OCI-LY3 (cell line): ENCODE data around the gene OR51V1.

Source experiments
- H2AFZ ChIP-seq: fragments of 200-600, 300-600 bp; shearing (Covaris generic); 2 replicates; pipeline ENCODE4 v1.6.0; 2014; ENCODE audit warnings: antibody characterized with exemption, low read depth, low read length
- H3K27ac ChIP-seq: fragments of 200-600, 300-600 bp; sonication (generic); 2 replicates; pipeline ENCODE4 v1.5.1; 2014; ENCODE audit warnings: mild to moderate bottlenecking, low read length, moderate library complexity, mixed read lengths
- H3K27me3 ChIP-seq: fragments of 200-600, 300-600 bp; sonication (generic); 2 replicates; pipeline ENCODE4 v1.6.1; 2014; ENCODE audit warnings: low read depth, low read length, mixed read lengths
- H3K36me3 ChIP-seq: fragments of 200-600, 300-600 bp; sonication (generic); replicated peaks from 2 replicates; pipeline ENCODE3; 2014; ENCODE audit warnings: low read depth, low read length, mixed read lengths
- H3K4me1 ChIP-seq: fragments of 300-600, 200-600 bp; sonication (generic); 2 replicates; pipeline ENCODE4 v1.6.1; 2014; ENCODE audit warnings: low read length, mixed read lengths
- H3K4me2 ChIP-seq: fragments of 200-600, 300-600 bp; sonication (generic); 2 replicates; pipeline ENCODE4 v1.6.1; 2014; ENCODE audit warnings: low read length, mixed read lengths
- H3K4me3 ChIP-seq: fragments of 300-600, 200-600 bp; sonication (generic); 2 replicates; pipeline ENCODE4 v1.5.1; 2014; ENCODE audit warnings: antibody characterized with exemption, mild to moderate bottlenecking, low read length, moderate library complexity
- H3K79me2 ChIP-seq: fragments of 300-600, 200-600 bp; shearing (Covaris generic); 2 replicates; pipeline ENCODE4 v1.6.1; 2014; ENCODE audit warnings: mild to moderate bottlenecking, low read length, mixed read lengths
- H3K9ac ChIP-seq: fragments of 300-600, 200-600 bp; shearing (Covaris generic); 2 replicates; pipeline ENCODE4 v1.6.0; 2014; ENCODE audit warnings: mild to moderate bottlenecking, low read length, moderate library complexity
- H3K9me3 ChIP-seq: fragments of 200-600, 300-600 bp; shearing (Covaris generic); 2 replicates; pipeline ENCODE4 v1.6.1; 2014; ENCODE audit warnings: low read length, mixed read lengths; ENCODE audit not compliant: insufficient read depth
- H4K20me1 ChIP-seq: fragments of 200-600, 300-600 bp; sonication (generic); 2 replicates; pipeline ENCODE4 v1.6.1; 2016; ENCODE audit warnings: low read length, mixed read lengths; ENCODE audit not compliant: insufficient read depth
- EZH2phosphoT487 ChIP-seq: fragments of 200-600 bp; shearing (Covaris generic); IDR thresholded peaks from 2 replicates; pipeline ENCODE4 v1.6.1; 2018; ENCODE audit warnings: antibody characterized with exemption, mixed run types, low read depth
- TF ChIP-seq, protein P1 (sequence below): fragments of 200-600, 300-600 bp; sonication (generic); IDR thresholded peaks from 2 replicates; pipeline ENCODE4 v1.5.1; 2014; ENCODE audit warnings: antibody characterized with exemption, low read length, low read depth

Gene OR51V1

DNA sequence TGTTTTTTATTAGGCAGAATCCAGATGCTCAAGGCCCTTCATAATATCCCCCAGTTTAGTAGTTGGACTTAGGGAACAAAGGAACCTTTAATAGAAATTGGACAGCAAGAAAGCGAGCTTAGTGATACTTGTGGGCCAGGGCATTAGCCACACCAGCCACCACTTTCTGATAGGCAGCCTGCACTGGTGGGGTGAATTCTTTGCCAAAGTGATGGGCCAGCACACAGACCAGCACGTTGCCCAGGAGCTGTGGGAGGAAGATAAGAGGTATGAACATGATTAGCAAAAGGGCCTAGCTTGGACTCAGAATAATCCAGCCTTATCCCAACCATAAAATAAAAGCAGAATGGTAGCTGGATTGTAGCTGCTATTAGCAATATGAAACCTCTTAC, 25.0 kb upstream of the OR51V1 start:
- Histone ChIP-seq H3K4me3 (no peak overlapping the region), H3K9ac (no peak overlapping the region), H3K79me2 (no peaks in the 10 kb centered on the region), H2AFZ (no peak overlapping the region), H3K9me3 (no peaks in the 10 kb centered on the region), H3K27ac (no peak overlapping the region), H3K27me3 (no peaks in the 10 kb centered on the region), H3K4me2 (no peak overlapping the region), H3K36me3 (no peaks in the 10 kb centered on the region), H4K20me1 (no peaks in the 10 kb centered on the region), H3K4me1 (peaks cover 4% of the 10 kb centered on the region; the same call in 1 of the 2 replicates)
- no peak for TF ChIP-seq EZH2phosphoT487
- TF ChIP-seq, protein P1, sequence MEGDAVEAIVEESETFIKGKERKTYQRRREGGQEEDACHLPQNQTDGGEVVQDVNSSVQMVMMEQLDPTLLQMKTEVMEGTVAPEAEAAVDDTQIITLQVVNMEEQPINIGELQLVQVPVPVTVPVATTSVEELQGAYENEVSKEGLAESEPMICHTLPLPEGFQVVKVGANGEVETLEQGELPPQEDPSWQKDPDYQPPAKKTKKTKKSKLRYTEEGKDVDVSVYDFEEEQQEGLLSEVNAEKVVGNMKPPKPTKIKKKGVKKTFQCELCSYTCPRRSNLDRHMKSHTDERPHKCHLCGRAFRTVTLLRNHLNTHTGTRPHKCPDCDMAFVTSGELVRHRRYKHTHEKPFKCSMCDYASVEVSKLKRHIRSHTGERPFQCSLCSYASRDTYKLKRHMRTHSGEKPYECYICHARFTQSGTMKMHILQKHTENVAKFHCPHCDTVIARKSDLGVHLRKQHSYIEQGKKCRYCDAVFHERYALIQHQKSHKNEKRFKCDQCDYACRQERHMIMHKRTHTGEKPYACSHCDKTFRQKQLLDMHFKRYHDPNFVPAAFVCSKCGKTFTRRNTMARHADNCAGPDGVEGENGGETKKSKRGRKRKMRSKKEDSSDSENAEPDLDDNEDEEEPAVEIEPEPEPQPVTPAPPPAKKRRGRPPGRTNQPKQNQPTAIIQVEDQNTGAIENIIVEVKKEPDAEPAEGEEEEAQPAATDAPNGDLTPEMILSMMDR = no peak

DNA sequence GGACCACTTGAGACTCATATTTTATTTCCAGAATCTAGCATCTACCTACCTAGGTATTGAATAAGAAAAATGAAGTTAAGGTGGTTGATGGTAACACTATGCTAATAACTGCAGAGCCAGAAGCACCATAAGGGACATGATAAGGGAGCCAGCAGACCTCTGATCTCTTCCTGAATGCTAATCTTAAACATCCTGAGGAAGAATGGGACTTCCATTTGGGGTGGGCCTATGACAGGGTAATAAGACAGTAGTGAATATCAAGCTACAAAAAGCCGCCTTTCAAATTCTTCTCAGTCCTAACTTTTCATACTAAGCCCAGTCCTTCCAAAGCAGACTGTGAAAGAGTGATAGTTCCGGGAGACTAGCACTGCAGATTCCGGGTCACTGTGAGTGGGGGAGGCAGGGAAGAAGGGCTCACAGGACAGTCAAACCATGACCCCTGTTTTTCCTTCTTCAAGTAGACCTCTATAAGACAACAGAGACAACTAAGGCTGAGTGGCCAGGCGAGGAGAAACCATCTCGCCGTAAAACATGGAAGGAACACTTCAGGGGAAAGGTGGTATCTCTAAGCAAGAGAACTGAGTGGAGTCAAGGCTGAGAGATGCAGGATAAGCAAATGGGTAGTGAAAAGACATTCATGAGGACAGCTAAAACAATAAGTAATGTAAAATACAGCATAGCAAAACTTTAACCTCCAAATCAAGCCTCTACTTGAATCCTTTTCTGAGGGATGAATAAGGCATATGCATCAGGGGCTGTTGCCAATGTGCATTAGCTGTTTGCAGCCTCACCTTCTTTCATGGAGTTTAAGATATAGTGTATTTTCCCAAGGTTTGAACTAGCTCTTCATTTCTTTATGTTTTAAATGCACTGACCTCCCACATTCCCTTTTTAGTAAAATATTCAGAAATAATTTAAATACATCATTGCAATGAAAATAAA, 24.3 kb upstream of the OR51V1 start:
- H3K27ac ChIP-seq = no peak overlapping the region
- no peaks in the 10 kb centered on the region for H3K9me3 ChIP-seq
- H3K79me2 ChIP-seq = no peaks in the 10 kb centered on the region
- no peak overlapping the region for H2AFZ ChIP-seq
- no peaks in the 10 kb centered on the region for H4K20me1 ChIP-seq
- H3K9ac ChIP-seq = no peak overlapping the region
- no peak overlapping the region for H3K4me2 ChIP-seq
- TF ChIP-seq, protein P1 = no peak
- TF ChIP-seq EZH2phosphoT487 = no peak
- H3K27me3 ChIP-seq = no peaks in the 10 kb centered on the region
- H3K36me3 ChIP-seq = no peaks in the 10 kb centered on the region
- no peak overlapping the region for H3K4me3 ChIP-seq
- H3K4me1 ChIP-seq = peaks cover 4% of the 10 kb centered on the region; the same call in 1 of the 2 replicates

- H3K9ac ChIP-seq = no peak overlapping the region
- H4K20me1 ChIP-seq = no peaks in the 10 kb centered on the region
- no peaks in the 10 kb centered on the region for H3K9me3 ChIP-seq
- H3K79me2 ChIP-seq = no peaks in the 10 kb centered on the region
- no peaks in the 10 kb centered on the region for H3K27me3 ChIP-seq
- H3K27ac ChIP-seq = no peak overlapping the region
- no peak overlapping the region for H2AFZ ChIP-seq
- no peaks in the 10 kb centered on the region for H3K36me3 ChIP-seq
- H3K4me2 ChIP-seq = no peak overlapping the region
- no peaks in the 10 kb centered on the region for H3K4me1 ChIP-seq
- no peak overlapping the region for H3K4me3 ChIP-seq
- TF ChIP-seq EZH2phosphoT487 = no peak
- TF ChIP-seq, protein P1 = no peak
These were observed 23.2 kb upstream of the OR51V1 start for GRCh38 chr11:5223686-5224085.

DNA sequence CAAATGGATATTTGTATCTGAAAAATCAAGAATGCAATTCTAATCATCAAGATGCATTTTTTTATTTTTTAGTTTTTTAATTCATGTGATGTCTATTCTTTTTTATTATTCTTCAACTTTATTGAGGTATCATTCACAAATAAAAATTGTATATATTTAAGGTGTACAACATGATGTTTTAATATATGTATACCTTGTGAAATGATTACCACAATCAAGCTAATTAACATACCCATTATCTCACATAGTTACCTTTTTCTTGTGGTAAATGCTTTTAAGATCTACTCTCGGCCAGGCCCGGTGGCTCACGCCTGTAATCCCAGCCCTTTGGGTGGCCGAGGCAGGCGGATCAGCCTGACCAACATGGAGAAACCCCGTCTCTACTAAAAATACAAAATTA, 22.7 kb upstream of the OR51V1 start:
- H3K9me3 ChIP-seq = no peaks in the 10 kb centered on the region
- H3K27ac ChIP-seq = no peak overlapping the region
- H3K4me2 ChIP-seq = no peak overlapping the region
- H3K4me3 ChIP-seq = no peak overlapping the region
- no peak for TF ChIP-seq EZH2phosphoT487
- TF ChIP-seq, protein P1 = no peak
- no peak overlapping the region for H3K9ac ChIP-seq
- no peaks in the 10 kb centered on the region for H3K36me3 ChIP-seq
- H3K27me3 ChIP-seq = no peaks in the 10 kb centered on the region
- H2AFZ ChIP-seq = no peak overlapping the region
- H3K4me1 ChIP-seq = no peaks in the 10 kb centered on the region
- no peaks in the 10 kb centered on the region for H4K20me1 ChIP-seq
- no peaks in the 10 kb centered on the region for H3K79me2 ChIP-seq
